Measurements from ENCODE around the gene TFPI2. TPM values are rescaled to one million over a fixed set of nuclear protein-coding genes. Genes with fewer than 3 reads are reported as not detected.

TFPI2 gene
- total and polyA plus RNA-seq, 4 experiments from 2014 or later = not detected

DNA sequence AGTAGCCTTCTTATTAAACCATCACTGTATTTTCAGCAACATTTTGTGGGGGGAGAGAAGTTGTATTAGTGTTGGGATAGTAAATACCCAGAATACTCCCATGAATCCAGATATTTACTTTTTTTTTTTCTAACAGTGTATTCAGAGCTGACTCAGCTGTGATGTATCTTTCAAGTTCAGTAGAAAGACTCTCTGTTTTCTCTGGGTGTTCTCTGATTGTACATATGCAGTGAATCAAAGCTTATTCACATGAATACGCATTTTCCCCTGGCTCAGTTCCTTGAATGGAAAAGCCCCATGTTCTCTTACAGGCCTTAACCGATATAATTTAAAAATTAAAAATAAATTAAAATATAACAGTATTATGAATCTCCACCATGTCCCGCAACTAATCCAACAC lies 1.3 kb downstream of the TFPI2 start:
- H3K27ac Mint-ChIP-seq = no peak overlapping the region
- H3K36me3 Mint-ChIP-seq = no peaks in the 10 kb centered on the region
- H3K9me3 ChIP-seq (ENCODE audit: control insufficient read depth in 1 of 2, low read length in 2 of 2) = no peaks in the 10 kb centered on the region
- peaks cover 6% of the 10 kb centered on the region for H3K4me1 ChIP-seq (ENCODE audit: insufficient read depth, low read length)
- peak overlapping the region in 1 of 8 donors; percentile 5 for H3K4me3 Mint-ChIP-seq
- peaks cover 0 to 5% (median 0%) of the 10 kb centered on the region in 8 donors for H3K9me3 Mint-ChIP-seq
- no peaks in the 10 kb centered on the region for H3K36me3 ChIP-seq (ENCODE audit: insufficient read depth, low read length)
- POLR2A ChIA-PET (ENCODE audit: partially characterized antibody) = no interaction called here
- intact Hi-C loops (cut with micrococcal nuclease) = no loop called here
- CTCF ChIA-PET (ENCODE audit: partially characterized antibody) = no interaction called here
- no peak overlapping the region for H3K4me3 ChIP-seq (ENCODE audit: low read length in 2 of 2)
- no peak for DNase-seq
- H3K27ac ChIP-seq (ENCODE audit: low read depth, low read length) = no peak overlapping the region
- H3K27me3 Mint-ChIP-seq = peaks cover 33 to 36% of the 10 kb centered on the region in 2 donors
- H3K27me3 ChIP-seq (ENCODE audit: insufficient read depth, low read length) = peaks cover 4% of the 10 kb centered on the region
- H3K4me1 Mint-ChIP-seq = peaks cover 7 to 16% (median 9%) of the 10 kb centered on the region in 4 donors

GRCh38 chr7:93884541-93884940 lies 6.0 kb downstream of the TFPI2 start:
- DNase-seq = no peak
- Mint-ChIP-seq H3K27ac (no peak overlapping the region), H3K4me1 (peaks cover 0 to 4% (median under 1%) of the 10 kb centered on the region in 4 donors), H3K27me3 (peaks cover 11 to 12% of the 10 kb centered on the region in 2 donors), H3K36me3 (no peaks in the 10 kb centered on the region), H3K4me3 (no peak overlapping the region), H3K9me3 (peaks cover 0 to 3% (median 0%) of the 10 kb centered on the region in 8 donors)
- no peak overlapping the region for H3K4me3 ChIP-seq (ENCODE audit: low read length in 2 of 2)
- H3K27ac ChIP-seq (ENCODE audit: low read depth, low read length) = no peak overlapping the region
- ChIA-PET POLR2A (ENCODE audit: partially characterized antibody) (no interaction called here), CTCF (ENCODE audit: partially characterized antibody) (no interaction called here)
- H3K9me3 ChIP-seq (ENCODE audit: control insufficient read depth in 1 of 2, low read length in 2 of 2) = no peaks in the 10 kb centered on the region
- no peaks in the 10 kb centered on the region for H3K4me1 ChIP-seq (ENCODE audit: insufficient read depth, low read length)
- no peaks in the 10 kb centered on the region for H3K27me3 ChIP-seq (ENCODE audit: insufficient read depth, low read length)
- intact Hi-C loops (cut with micrococcal nuclease) = no loop called here
- H3K36me3 ChIP-seq (ENCODE audit: insufficient read depth, low read length) = no peaks in the 10 kb centered on the region

GRCh38 chr7:93883917-93884345 lies 6.6 kb downstream of the TFPI2 start:
- POLR2A ChIA-PET (ENCODE audit: partially characterized antibody) = no interaction called here
- H3K9me3 Mint-ChIP-seq = peaks cover 0 to 9% (median 0%) of the 10 kb centered on the region in 8 donors
- no peak overlapping the region for H3K27ac Mint-ChIP-seq
- H3K36me3 Mint-ChIP-seq = no peaks in the 10 kb centered on the region
- Histone ChIP-seq H3K27me3 (ENCODE audit: insufficient read depth, low read length) (no peaks in the 10 kb centered on the region), H3K4me1 (ENCODE audit: insufficient read depth, low read length) (no peaks in the 10 kb centered on the region), H3K27ac (ENCODE audit: low read depth, low read length) (no peak overlapping the region), H3K36me3 (ENCODE audit: insufficient read depth, low read length) (no peaks in the 10 kb centered on the region), H3K4me3 (ENCODE audit: low read length in 2 of 2) (no peak overlapping the region), H3K9me3 (ENCODE audit: control insufficient read depth in 1 of 2, low read length in 2 of 2) (no peaks in the 10 kb centered on the region)
- no peak overlapping the region for H3K4me3 Mint-ChIP-seq
- H3K4me1 Mint-ChIP-seq = peaks cover 0 to 1% (median 0%) of the 10 kb centered on the region in 4 donors
- intact Hi-C loops (cut with micrococcal nuclease) = no loop called here
- H3K27me3 Mint-ChIP-seq = peaks cover 8% of the 10 kb centered on the region in 2 donors
- no peak for DNase-seq
- CTCF ChIA-PET (ENCODE audit: partially characterized antibody) = no interaction called here

DNA sequence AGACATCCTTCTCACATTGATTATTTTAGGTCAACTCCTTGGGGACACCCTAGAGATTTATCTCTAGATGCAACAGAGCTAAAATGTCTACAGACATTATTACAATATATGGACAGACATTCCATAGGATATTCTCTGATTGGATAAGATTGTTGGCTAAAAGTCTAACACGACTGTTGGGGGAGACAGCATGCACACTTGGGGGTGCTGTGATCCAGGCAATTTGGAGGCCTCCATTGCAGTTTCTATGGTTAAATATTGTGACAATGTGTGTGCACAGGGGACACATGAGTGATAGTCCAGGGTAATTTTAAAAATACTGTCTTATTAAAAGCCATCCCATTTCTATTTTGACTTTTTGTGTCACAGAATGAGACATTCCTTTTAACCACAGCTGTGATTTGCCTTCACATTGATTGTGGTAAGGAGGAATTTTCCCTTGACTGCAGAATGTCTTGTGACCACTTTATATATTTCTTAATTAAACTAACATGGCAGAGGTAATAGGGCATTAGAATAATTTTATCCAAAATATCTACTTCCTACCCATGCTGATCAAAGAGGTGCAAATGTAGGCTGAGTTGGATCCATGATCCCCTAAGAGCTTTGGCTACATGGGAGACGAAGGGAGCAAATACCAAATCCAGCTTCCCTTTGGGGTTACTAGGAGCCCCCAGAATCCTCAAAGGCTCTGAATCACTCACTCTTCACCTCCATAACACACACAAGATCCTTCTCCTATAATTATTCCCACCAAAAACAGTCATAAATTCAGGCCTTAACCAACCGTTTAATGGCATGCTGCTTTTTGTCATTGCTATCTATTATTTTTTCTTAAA lies 7.3 kb downstream of the TFPI2 start:
- H3K27ac Mint-ChIP-seq = no peak overlapping the region
- intact Hi-C loops (cut with micrococcal nuclease) = no loop called here
- Histone ChIP-seq H3K36me3 (ENCODE audit: insufficient read depth, low read length) (no peaks in the 10 kb centered on the region), H3K27ac (ENCODE audit: low read depth, low read length) (no peak overlapping the region), H3K27me3 (ENCODE audit: insufficient read depth, low read length) (no peaks in the 10 kb centered on the region), H3K4me3 (ENCODE audit: low read length in 2 of 2) (no peak overlapping the region), H3K9me3 (ENCODE audit: control insufficient read depth in 1 of 2, low read length in 2 of 2) (no peaks in the 10 kb centered on the region), H3K4me1 (ENCODE audit: insufficient read depth, low read length) (no peaks in the 10 kb centered on the region)
- H3K9me3 Mint-ChIP-seq = peaks cover 0 to 9% (median 0%) of the 10 kb centered on the region in 8 donors
- H3K36me3 Mint-ChIP-seq = no peaks in the 10 kb centered on the region
- POLR2A ChIA-PET (ENCODE audit: partially characterized antibody) = no interaction called here
- DNase-seq = no peak
- CTCF ChIA-PET (ENCODE audit: partially characterized antibody) = interaction anchor here (1.0 kb wide), 1 partner anchor 12 kb away, joined by 3 read pairs; no protein-coding TSS in a partner anchor
- peaks cover 4 to 6% of the 10 kb centered on the region in 2 donors for H3K27me3 Mint-ChIP-seq
- no peaks in the 10 kb centered on the region for H3K4me1 Mint-ChIP-seq
- H3K4me3 Mint-ChIP-seq = no peak overlapping the region

DNA sequence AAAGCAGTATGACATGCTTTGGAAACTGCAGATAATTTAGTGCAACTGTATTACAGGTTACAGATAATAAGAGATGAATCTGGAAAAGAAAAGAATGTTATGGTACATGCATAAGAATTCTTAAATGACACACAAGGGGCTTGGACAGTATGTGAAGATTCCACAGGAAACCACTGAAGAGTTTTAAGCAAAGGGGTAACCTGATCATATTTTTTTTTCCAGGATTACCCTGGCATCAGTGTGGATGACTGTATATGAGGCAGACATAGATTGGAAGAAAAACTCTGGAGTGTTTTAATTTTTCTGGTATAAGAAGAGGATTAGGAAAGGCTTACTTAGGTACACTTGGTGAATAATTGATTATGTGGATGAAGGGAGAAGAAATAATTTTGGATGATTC lies 8.1 kb downstream of the TFPI2 start:
- no peak for DNase-seq
- Histone ChIP-seq H3K36me3 (ENCODE audit: insufficient read depth, low read length) (no peaks in the 10 kb centered on the region), H3K4me3 (ENCODE audit: low read length in 2 of 2) (no peak overlapping the region), H3K27ac (ENCODE audit: low read depth, low read length) (no peak overlapping the region), H3K9me3 (ENCODE audit: control insufficient read depth in 1 of 2, low read length in 2 of 2) (no peaks in the 10 kb centered on the region), H3K4me1 (ENCODE audit: insufficient read depth, low read length) (no peaks in the 10 kb centered on the region), H3K27me3 (ENCODE audit: insufficient read depth, low read length) (no peaks in the 10 kb centered on the region)
- Mint-ChIP-seq H3K36me3 (no peaks in the 10 kb centered on the region), H3K27ac (no peak overlapping the region), H3K4me1 (peaks cover 0 to 1% (median 0%) of the 10 kb centered on the region in 4 donors), H3K9me3 (peaks cover 0 to 9% (median under 1%) of the 10 kb centered on the region in 8 donors), H3K4me3 (no peak overlapping the region), H3K27me3 (peaks cover 0 to 1% of the 10 kb centered on the region in 2 donors)
- intact Hi-C loops (cut with micrococcal nuclease) = no loop called here
- CTCF ChIA-PET (ENCODE audit: partially characterized antibody) = interaction anchor here (1.0 kb wide), 1 partner anchor 11 kb away, joined by 3 read pairs; no protein-coding TSS in a partner anchor
- POLR2A ChIA-PET (ENCODE audit: partially characterized antibody) = no interaction called here

GRCh38 chr7:93879356-93879755 lies 11.2 kb downstream of the TFPI2 start:
- Histone ChIP-seq H3K4me1 (ENCODE audit: insufficient read depth, low read length) (no peaks in the 10 kb centered on the region), H3K36me3 (ENCODE audit: insufficient read depth, low read length) (no peaks in the 10 kb centered on the region), H3K27ac (ENCODE audit: low read depth, low read length) (no peak overlapping the region), H3K4me3 (ENCODE audit: low read length in 2 of 2) (no peak overlapping the region), H3K27me3 (ENCODE audit: insufficient read depth, low read length) (no peaks in the 10 kb centered on the region), H3K9me3 (ENCODE audit: control insufficient read depth in 1 of 2, low read length in 2 of 2) (no peaks in the 10 kb centered on the region)
- DNase-seq = no peak
- ChIA-PET POLR2A (ENCODE audit: partially characterized antibody) (no interaction called here), CTCF (ENCODE audit: partially characterized antibody) (no interaction called here)
- Mint-ChIP-seq H3K4me3 (no peak overlapping the region), H3K27ac (no peak overlapping the region), H3K9me3 (peaks cover 0 to 13% (median 1%) of the 10 kb centered on the region in 8 donors), H3K36me3 (no peaks in the 10 kb centered on the region), H3K4me1 (peaks cover 0 to 3% (median 0%) of the 10 kb centered on the region in 4 donors), H3K27me3 (no peaks in the 10 kb centered on the region)
- intact Hi-C loops (cut with micrococcal nuclease) = no loop called here

DNA sequence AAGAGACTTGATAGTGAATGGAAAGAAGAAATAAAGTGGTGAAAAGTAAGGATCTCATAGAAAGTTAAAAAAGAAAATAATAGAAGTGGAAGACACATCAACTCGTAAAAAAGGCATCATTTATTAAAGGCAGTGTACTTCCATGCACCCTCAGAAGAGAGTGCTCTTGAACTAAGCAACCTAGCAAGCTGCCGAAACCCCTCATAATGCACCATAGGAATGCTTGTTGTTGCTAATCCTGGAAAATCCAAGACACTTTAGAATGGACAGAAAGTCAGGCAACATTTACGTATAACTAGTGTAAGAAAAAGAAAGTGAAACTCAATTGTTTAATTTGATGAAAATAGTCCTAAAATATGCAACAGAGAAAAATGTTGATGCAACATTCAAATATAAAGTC lies 12.8 kb downstream of the TFPI2 start:
- Mint-ChIP-seq H3K4me3 (no peak overlapping the region), H3K36me3 (no peaks in the 10 kb centered on the region), H3K4me1 (peaks cover 0 to 3% (median 0%) of the 10 kb centered on the region in 4 donors), H3K27me3 (no peaks in the 10 kb centered on the region), H3K27ac (no peak overlapping the region), H3K9me3 (peaks cover 0 to 13% (median 4%) of the 10 kb centered on the region in 8 donors)
- DNase-seq = no peak
- no peaks in the 10 kb centered on the region for H3K36me3 ChIP-seq (ENCODE audit: insufficient read depth, low read length)
- no peak overlapping the region for H3K27ac ChIP-seq (ENCODE audit: low read depth, low read length)
- no peak overlapping the region for H3K4me3 ChIP-seq (ENCODE audit: low read length in 2 of 2)
- H3K4me1 ChIP-seq (ENCODE audit: insufficient read depth, low read length) = no peaks in the 10 kb centered on the region
- CTCF ChIA-PET (ENCODE audit: partially characterized antibody) = no interaction called here
- H3K27me3 ChIP-seq (ENCODE audit: insufficient read depth, low read length) = no peaks in the 10 kb centered on the region
- POLR2A ChIA-PET (ENCODE audit: partially characterized antibody) = no interaction called here
- no peaks in the 10 kb centered on the region for H3K9me3 ChIP-seq (ENCODE audit: control insufficient read depth in 1 of 2, low read length in 2 of 2)
- intact Hi-C loops (cut with micrococcal nuclease) = no loop called here
